A549 (cell line): ENCODE results near the gene RAD51B. TPM values are rescaled to one million over a fixed set of nuclear protein-coding genes. Genes with fewer than 3 reads are reported as not detected.

Experiments
- ATAC-seq, 2 experiments: fragments of 200-7000 bp in 1 of 2; fragments of >200 bp in 1 of 2; cut with Nextera tagmentation in 1 of 2; cut with Tn5 transposase in 1 of 2; 3 replicates each; pipeline versions ENCODE4 v1.8.0 to v1.9.1; 2018 to 2020; ENCODE audit warnings: mild to moderate bottlenecking in 1 of 2, moderate library complexity in 1 of 2
- CTCF ChIA-PET: fragments of 300-600 bp; sonication (Branson Sonifier 250); formaldehyde crosslinking; extraction: SDS; loops from one replicate; lab custom pipeline; 2021; ENCODE audit warnings: antibody characterized with exemption, inconsistent platforms; lab: Yijun Ruan, JAX
- POLR2A ChIA-PET: fragments of 350-600 bp; formaldehyde crosslinking; extraction: SDS; loops from one replicate; lab custom pipeline; 2021; ENCODE audit warnings: antibody characterized with exemption, inconsistent platforms; lab: Yijun Ruan, JAX
- DNase-seq, 2 experiments: peaks; one replicate each; pipeline versions ENCODE4 v3.0.0 to v3.0.0-alpha.2; 2011 to 2016; ENCODE audit warnings: low read depth in 1 of 2, low spot score in 1 of 2
- FAIRE-seq: peaks from 2 replicates; lab custom pipeline; 2011; peaks lifted over from hg19 to GRCh38; lab: Jason Lieb, UNC
- H3K27ac ChIP-seq, 2 experiments: fragments of >200 bp; sonication (Bioruptor Twin); formaldehyde crosslinking; 3 replicates each; pipeline ENCODE4 v1.5.1; 2016 to 2017
- H3K4me1 ChIP-seq: fragments of >200 bp; sonication (Bioruptor Twin); formaldehyde crosslinking; 3 replicates; pipeline ENCODE4 v1.6.1; 2016
- H3K4me2 ChIP-seq: fragments of >200 bp; sonication (Bioruptor Twin); formaldehyde crosslinking; 3 replicates; pipeline ENCODE4 v1.6.1; 2016
- H3K4me3 ChIP-seq: fragments of >200 bp; sonication (Bioruptor Twin); formaldehyde crosslinking; 3 replicates; pipeline ENCODE4 v1.5.1; 2016
- H3K9me3 ChIP-seq: fragments of >200 bp; sonication (Bioruptor Twin); formaldehyde crosslinking; 3 replicates; pipeline ENCODE4 v1.6.1; 2016
- CBX8 ChIP-seq: fragments of 200-600 bp; sonication (generic); IDR thresholded peaks from 2 replicates; pipeline ENCODE4 v1.6.1; 2016
- CEBPB ChIP-seq, 2 experiments: fragments of >200 bp in 1 of 2; sonication (Bioruptor Twin) in 1 of 2; formaldehyde crosslinking in 1 of 2; IDR thresholded peaks; 2 replicates each; pipeline ENCODE4 v1.6.1; 2012 to 2016
- CHD4 ChIP-seq: fragments of 200-600 bp; sonication (generic); IDR thresholded peaks from 2 replicates; pipeline ENCODE4 v1.6.1; 2016; ENCODE audit warnings: antibody characterized with exemption, mild to moderate bottlenecking, borderline replicate concordance
- CTCF ChIP-seq: fragments of >200 bp; sonication (Bioruptor Twin); formaldehyde crosslinking; IDR thresholded peaks from 3 replicates; pipeline ENCODE4 v1.5.1; 2016
- ELK1 ChIP-seq: fragments of 150-350 bp; IDR thresholded peaks from 2 replicates; pipeline ENCODE4 v1.6.1; 2014; ENCODE audit warnings: low read depth, mild to moderate bottlenecking, low read length
- FOSB ChIP-seq: fragments of 250-450 bp; sonication (Bioruptor Pico); IDR thresholded peaks from 2 replicates; pipeline ENCODE4 v1.5.0; 2020; ENCODE audit warnings: mild to moderate bottlenecking, moderate library complexity
- HES2 ChIP-seq: fragments of >200 bp; sonication (Bioruptor Twin); formaldehyde crosslinking; IDR thresholded peaks from 2 replicates; pipeline ENCODE4 v1.6.1; 2016
- HEYL ChIP-seq: fragments of 250-450 bp; sonication (Bioruptor Pico); IDR thresholded peaks from 2 replicates; pipeline ENCODE4 v1.8.0; 2021; ENCODE audit warnings: mild to moderate bottlenecking, moderate library complexity
- HOXA7 ChIP-seq: fragments of 250-450 bp; sonication (Bioruptor Pico); IDR thresholded peaks from 2 replicates; pipeline ENCODE4 v1.5.0; 2020; ENCODE audit warnings: mild to moderate bottlenecking, moderate library complexity
- JUN ChIP-seq, 2 experiments: fragments of >200 bp; sonication (Bioruptor Twin); formaldehyde crosslinking; IDR thresholded peaks; 2 replicates in 1 of 2; 3 replicates in 1 of 2; pipeline ENCODE4 v1.6.1; 2016 to 2017
- MAFK ChIP-seq: fragments of 450-650 bp; IDR thresholded peaks from 2 replicates; pipeline ENCODE4 v1.6.1; 2014; ENCODE audit not compliant: partially characterized antibody
- NFE2L2 ChIP-seq: fragments of 150-350 bp; conservative IDR thresholded peaks from 2 replicates; pipeline ENCODE4 v1.6.1; 2014; ENCODE audit warnings: low read length
- NR3C1 ChIP-seq: fragments of >200 bp; sonication (Bioruptor Twin); formaldehyde crosslinking; IDR thresholded peaks from 3 replicates; pipeline ENCODE4 v1.6.1; 2017
- PBX3 ChIP-seq: IDR thresholded peaks from 2 replicates; pipeline ENCODE4 v1.6.1; 2012
- PHF8 ChIP-seq: fragments of 200-600 bp; sonication (generic); IDR thresholded peaks from 2 replicates; pipeline ENCODE4 v1.6.1; 2016; ENCODE audit warnings: low read depth, mild to moderate bottlenecking, antibody characterized with exemption, moderate library complexity, borderline replicate concordance
- RAD21 ChIP-seq, 2 experiments: fragments of >200 bp in 1 of 2; sonication (Bioruptor Twin) in 1 of 2; formaldehyde crosslinking in 1 of 2; IDR thresholded peaks in 1 of 2; conservative IDR thresholded peaks in 1 of 2; 2 replicates in 1 of 2; 3 replicates in 1 of 2; pipeline ENCODE4 v1.6.1; 2012 to 2018; ENCODE audit warnings: inconsistent platforms in 1 of 2
- RNF2 ChIP-seq: fragments of 200-600 bp; sonication (generic); IDR thresholded peaks from 2 replicates; pipeline ENCODE4 v1.6.1; 2016; ENCODE audit warnings: low read depth, mild to moderate bottlenecking, antibody characterized with exemption, moderate library complexity, borderline replicate concordance
- TP53 ChIP-seq: fragments of 250-450 bp; sonication (Bioruptor Pico); IDR thresholded peaks from 2 replicates; pipeline ENCODE4 v1.5.0; 2021; ENCODE audit warnings: mild to moderate bottlenecking, moderate library complexity
- ZNF302 ChIP-seq: fragments of 250-450 bp; sonication (Bioruptor Pico); IDR thresholded peaks from 2 replicates; pipeline ENCODE4 v1.9.0; 2021; ENCODE audit warnings: inconsistent platforms, mild to moderate bottlenecking, moderate library complexity
- WGBS: methylation state at CpG from one replicate; pipeline ENCODE4 v1.1.6; 2017; ENCODE audit errors: missing lambda C conversion rate; 5-methylcytosine and 5-hydroxymethylcytosine counted together
- polyA plus RNA-seq, 4 experiments: library from polyadenylated mRNA; depleted of rRNA in 3 of 4; stranded (reverse); fragments of >200 nt; fragmentation: RNase III in 1 of 4; extraction: RNeasy Plus Mini Kit Qiagen cat#74134 plus additional on column Dnase treatment in 1 of 4; gene quantifications; 2 replicates in 3 of 4; 3 replicates in 1 of 4; pipeline ENCODE4 v1.2.3, GENCODE V29; 2011 to 2017

RAD51B gene
- polyA plus RNA-seq, 2 of the 4 experiments (the other 2 are of a cell fraction): 7.2 to 10.8 TPM

GRCh38 chr14:68713782-68714181 lies 894.2 kb downstream of the RAD51B start:
- WGBS: 94% methylated on average over 7 of the region's 7 CpGs
- CTCF ChIA-PET: no interaction called here
- Histone ChIP-seq H3K4me2 (no peak overlapping the region), H3K4me3 (no peak overlapping the region), H3K4me1 (0 out of 3 replicates have a peak, but pooled peaks cover 5% of the 10 kb centered on the region), H3K9me3 (no peaks in the 10 kb centered on the region), H3K27ac (peak overlapping the region in 1 of 2 experiments; percentile 20; a peak in 1 of 6 replicates)
- no peak for TF ChIP-seq ZNF302 (CRISPR knock-in tag)
- peak; percentile 66 for TF ChIP-seq MAFK
- ATAC-seq (no peak), FAIRE-seq (no peak), DNase-seq (no peak)
- POLR2A ChIA-PET: no interaction called here

GRCh38 chr14:68714991-68715924 lies 895.7 kb downstream of the RAD51B start:
- ChIA-PET POLR2A (no interaction called here), CTCF (interaction anchor here (0.6 to 1.2 kb wide), 4 partner anchors 10 to 254 kb away, joined by 3 to 4 read pairs (median 3); no protein-coding TSS in a partner anchor)
- ATAC-seq: no peak
- H3K9me3 ChIP-seq: no peaks in the 10 kb centered on the region
- WGBS: 82% methylated on average over 7 of the region's 7 CpGs
- peak overlapping the region; percentile 32 to 61; a peak in 4 of 6 replicates for H3K27ac ChIP-seq
- H3K4me3 ChIP-seq: no peak overlapping the region
- no peak for FAIRE-seq
- TF ChIP-seq CHD4 (no peak), RAD21 (conservative IDR thresholded peaks at IDR 0.05 in 1 of 2, IDR thresholded peaks at IDR 0.05 in 1 of 2) (0 out of 5 replicates have a peak, but pooled peaks of 1 of the 2 experiments have one; percentile 11)
- DNase-seq: peak in 1 of 2 experiments; percentile 31
- H3K4me2 ChIP-seq: no peak overlapping the region
- 0 out of 3 replicates have a peak, but pooled peaks cover 5% of the 10 kb centered on the region for H3K4me1 ChIP-seq

- no peak for TF ChIP-seq CBX8
- TF ChIP-seq JUN (IDR thresholded peaks at IDR 0.05): no peak
- no peak for TF ChIP-seq RNF2
- no peak for TF ChIP-seq HES2
- TF ChIP-seq NR3C1: no peak
- no peak for TF ChIP-seq TP53 (CRISPR knock-in tag)
- no peak for TF ChIP-seq FOSB (CRISPR knock-in tag)
- no peak for TF ChIP-seq PHF8
- TF ChIP-seq HEYL (CRISPR knock-in tag): no peak
- TF ChIP-seq PBX3: no peak
- no peak for TF ChIP-seq CEBPB (IDR thresholded peaks at IDR 0.05)
- TF ChIP-seq NFE2L2: no peak
- no peak for TF ChIP-seq HOXA7 (CRISPR knock-in tag)
- no peak for TF ChIP-seq ELK1
- TF ChIP-seq CTCF: no peak
- TF ChIP-seq ZNF302 (CRISPR knock-in tag): no peak
- TF ChIP-seq, all 56 proteins: peak for 0
- 0 out of 3 replicates have a peak, but pooled peaks cover 5% of the 10 kb centered on the region for H3K4me1 ChIP-seq
- H3K9me3 ChIP-seq: no peaks in the 10 kb centered on the region
- ChIA-PET CTCF (interaction anchor here (1.0 to 4.8 kb wide), 4 partner anchors 12 to 783 kb away, joined by 3 to 26 read pairs (median 12); no protein-coding TSS in a partner anchor), POLR2A (no interaction called here)
- ATAC-seq (no peak), DNase-seq (no peak), FAIRE-seq (no peak)
- H3K4me3 ChIP-seq: no peak overlapping the region
- no peak overlapping the region for H3K4me2 ChIP-seq
- WGBS: 94% methylated on average over 4 of the region's 4 CpGs
- peak overlapping the region in 1 of 2 experiments; percentile 56; a peak in 2 of 6 replicates for H3K27ac ChIP-seq
Observed at GRCh38 chr14:68716698-68717097, 897.1 kb downstream of the RAD51B start.
